ENCODE data around the gene HDAC4. TPM values are rescaled to one million over a fixed set of nuclear protein-coding genes. Genes with fewer than 3 reads are reported as not detected.

The HDAC4 gene
- total and polyA plus RNA-seq, 9 of the 15 experiments (the other 6 are each of a cell fraction or from before 2014, with no cell fraction given) = 0.11 to 20.2 (median 4.0) TPM

DNA sequence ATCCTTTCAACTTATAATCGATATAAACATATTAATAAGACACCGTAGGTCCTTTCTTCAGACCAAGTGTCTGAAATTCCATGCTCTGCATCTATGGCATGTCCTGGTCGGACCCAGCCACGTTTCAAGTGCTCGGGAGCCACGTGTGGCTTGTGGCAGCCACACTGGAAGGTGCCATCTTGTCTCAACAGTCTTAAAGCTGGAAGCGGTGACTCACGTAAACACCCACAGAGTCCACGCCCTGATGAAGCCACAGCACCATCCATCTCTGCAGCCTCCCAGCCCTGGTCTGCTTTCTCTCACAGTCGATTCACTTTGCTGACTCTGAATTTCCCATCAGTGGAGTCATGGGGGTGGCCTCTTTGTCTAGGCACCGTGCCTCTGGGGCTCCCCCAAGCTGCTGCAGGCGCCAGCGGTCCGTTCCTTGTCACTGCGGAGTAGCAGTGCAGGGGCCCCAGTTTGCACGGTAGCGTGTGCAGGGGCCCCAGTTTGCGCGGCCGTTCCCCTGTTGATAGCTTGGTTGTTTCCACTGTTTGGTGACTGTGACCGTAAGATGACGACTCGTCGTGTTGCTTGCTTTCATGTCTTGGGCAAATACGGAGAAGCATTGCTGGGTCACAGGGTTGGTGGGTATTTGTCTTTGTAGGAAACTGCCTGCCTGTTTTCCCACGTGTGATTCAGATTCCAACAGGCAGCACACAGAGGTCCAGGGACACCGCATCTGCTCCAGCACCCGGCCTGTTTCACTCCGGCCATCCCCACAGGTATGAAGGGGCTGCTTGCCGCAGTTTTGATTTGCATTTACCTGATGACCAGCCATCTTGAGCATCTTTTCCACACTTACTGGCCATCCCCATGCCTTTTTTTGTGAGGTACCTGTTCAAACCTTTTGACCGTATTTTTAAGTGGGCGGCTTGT is 240.3 kb downstream of the HDAC4 start (continued):
- TF ChIP-seq ZNF717 (CRISPR knock-in tag; IDR thresholded peaks at IDR 0.05) (no peak), MYBL2 (IDR thresholded peaks at IDR 0.05; ENCODE audit: low read depth) (no peak), MYBL2 (CRISPR knock-in tag; IDR thresholded peaks at IDR 0.05; ENCODE audit: borderline replicate concordance) (no peak)
- TF ChIP-seq, protein P1, sequence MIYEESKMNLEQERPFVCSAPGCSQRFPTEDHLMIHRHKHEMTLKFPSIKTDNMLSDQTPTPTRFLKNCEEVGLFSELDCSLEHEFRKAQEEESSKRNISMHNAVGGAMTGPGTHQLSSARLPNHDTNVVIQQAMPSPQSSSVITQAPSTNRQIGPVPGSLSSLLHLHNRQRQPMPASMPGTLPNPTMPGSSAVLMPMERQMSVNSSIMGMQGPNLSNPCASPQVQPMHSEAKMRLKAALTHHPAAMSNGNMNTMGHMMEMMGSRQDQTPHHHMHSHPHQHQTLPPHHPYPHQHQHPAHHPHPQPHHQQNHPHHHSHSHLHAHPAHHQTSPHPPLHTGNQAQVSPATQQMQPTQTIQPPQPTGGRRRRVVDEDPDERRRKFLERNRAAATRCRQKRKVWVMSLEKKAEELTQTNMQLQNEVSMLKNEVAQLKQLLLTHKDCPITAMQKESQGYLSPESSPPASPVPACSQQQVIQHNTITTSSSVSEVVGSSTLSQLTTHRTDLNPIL (CRISPR knock-in tag; IDR thresholded peaks at IDR 0.05) = no peak

DNA sequence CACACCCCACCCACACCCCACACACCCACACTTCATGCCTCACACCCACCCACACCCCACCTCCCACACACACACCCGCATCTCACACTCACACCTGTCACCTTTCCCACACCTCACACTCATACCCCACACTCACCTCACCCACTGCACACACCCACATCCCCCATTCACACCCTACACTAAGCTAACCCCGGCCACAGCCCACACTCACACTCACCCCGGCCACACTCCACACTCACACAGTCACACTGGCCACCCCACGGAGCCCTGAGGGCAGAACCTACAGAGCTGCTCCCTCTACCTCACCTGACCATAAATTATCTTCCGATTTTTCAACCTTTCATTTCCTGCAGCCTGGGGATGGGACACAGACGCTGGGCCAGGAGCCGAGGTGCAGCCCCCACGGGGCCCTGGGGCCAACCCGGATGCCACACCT is 241.3 kb downstream of the HDAC4 start:
- Histone ChIP-seq H4K20me1 (replicated peaks; ENCODE audit: control insufficient read depth, insufficient read depth, low read length) (no peaks in the 10 kb centered on the region), H3K4me2 (ENCODE audit: insufficient read depth, low read length) (no peak overlapping the region), H3K4me3 (no peak overlapping the region), H3K9me3 (replicated peaks; ENCODE audit: control insufficient read depth, insufficient read depth, low read depth, low read length) (no peaks in the 10 kb centered on the region), H3K27me3 (ENCODE audit: control insufficient read depth in 2 of 2, insufficient read depth in 2 of 2, low read length in 2 of 2) (no peaks in the 10 kb centered on the region), H3K9ac (ENCODE audit: insufficient read depth in 1 of 2, low read depth in 2 of 2, low read length in 2 of 2) (no peak overlapping the region), H3K79me2 (ENCODE audit: control insufficient read depth, insufficient read depth, low read length) (no peaks in the 10 kb centered on the region), H3K36me3 (ENCODE audit: control insufficient read depth, insufficient read depth, low read length) (no peaks in the 10 kb centered on the region), H2AFZ (ENCODE audit: low read depth, low read length) (no peak overlapping the region), H3K27ac (ENCODE audit: extremely low read depth, low read depth, low read length) (no peak overlapping the region), H3K9me1 (ENCODE audit: control insufficient read depth, insufficient read depth, low read length) (no peaks in the 10 kb centered on the region), H3K4me1 (replicated peaks in 1 of 2; ENCODE audit: control insufficient read depth in 2 of 2, insufficient read depth in 2 of 2, low read length in 2 of 2) (peaks cover 0 to 11% of the 10 kb centered on the region in 2 experiments; a peak in 2 of 5 replicates)
- DNase-seq (ENCODE audit: extremely low read depth in 1 of 4, low spot score in 3 of 4) = no peak
- WGBS (ENCODE audit: insufficient coverage, low coverage, missing lambda C conversion rate) = 87% methylated on average over 5 of the region's 9 CpGs
- TF ChIP-seq EGR1 (conservative IDR thresholded peaks at IDR 0.05) = 0 out of 2 replicates have a peak, but pooled peaks have one; percentile 18
- TF ChIP-seq, protein P2, sequence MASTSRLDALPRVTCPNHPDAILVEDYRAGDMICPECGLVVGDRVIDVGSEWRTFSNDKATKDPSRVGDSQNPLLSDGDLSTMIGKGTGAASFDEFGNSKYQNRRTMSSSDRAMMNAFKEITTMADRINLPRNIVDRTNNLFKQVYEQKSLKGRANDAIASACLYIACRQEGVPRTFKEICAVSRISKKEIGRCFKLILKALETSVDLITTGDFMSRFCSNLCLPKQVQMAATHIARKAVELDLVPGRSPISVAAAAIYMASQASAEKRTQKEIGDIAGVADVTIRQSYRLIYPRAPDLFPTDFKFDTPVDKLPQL (IDR thresholded peaks at IDR 0.05; ENCODE audit: extremely low read depth, insufficient read length) = no peak
- BruUV-seq (replicated peaks) = no TSS peak
- in situ Hi-C loops (cut with MboI) (no loop called here), intact Hi-C loops (cut with micrococcal nuclease) (no loop called here)
- ChIA-PET CTCF (ENCODE audit: low intra/inter-chr PET ratio) (no interaction called here), POLR2A (no interaction called here)
- ATAC-seq = no peak
- no peak for FAIRE-seq
